ENCODE results near the gene ETV4.

Gene ETV4

DNA sequence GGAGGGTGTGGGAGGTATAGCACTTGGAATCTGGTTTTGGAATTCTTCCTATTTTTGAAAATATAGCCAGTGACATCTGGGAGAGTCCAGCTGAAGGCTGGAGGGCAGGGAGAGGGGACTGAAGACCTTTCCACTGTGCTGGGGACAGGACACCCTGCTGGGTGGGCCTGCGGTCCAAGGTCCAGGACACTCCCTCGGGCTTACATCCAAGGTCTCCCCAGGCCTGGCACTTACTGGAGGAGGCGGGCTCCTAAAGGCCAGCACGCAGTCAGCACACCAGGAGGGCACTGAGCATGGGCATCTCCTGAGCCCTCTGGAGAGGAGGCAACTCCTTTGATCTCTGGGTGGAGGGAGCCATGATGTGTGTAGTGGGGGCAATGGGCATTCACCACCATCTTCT is 35.5 kb upstream of the ETV4 start:
- H3K27me3 ChIP-seq (ENCODE audit: insufficient read depth, low read length, poor library complexity, severe bottlenecking), result no peaks in the 10 kb centered on the region
- H3K79me2 ChIP-seq (ENCODE audit: insufficient read depth, low read length), result no peaks in the 10 kb centered on the region
- no peaks in the 10 kb centered on the region for H3K9me2 ChIP-seq (replicated peaks; ENCODE audit: low read depth, low read length)
- H3K4me2 ChIP-seq (ENCODE audit: low read depth, low read length, poor library complexity, severe bottlenecking), result no peak overlapping the region
- H3F3A ChIP-seq (ENCODE audit: low read depth), result no peaks in the 10 kb centered on the region
- no peaks in the 10 kb centered on the region for H3K9me3 ChIP-seq (ENCODE audit: insufficient read depth, low read depth, low read length)
- TF ChIP-seq EZH2phosphoT487 (IDR thresholded peaks at IDR 0.05; ENCODE audit: borderline replicate concordance), result no peak
- TF ChIP-seq, protein P1, sequence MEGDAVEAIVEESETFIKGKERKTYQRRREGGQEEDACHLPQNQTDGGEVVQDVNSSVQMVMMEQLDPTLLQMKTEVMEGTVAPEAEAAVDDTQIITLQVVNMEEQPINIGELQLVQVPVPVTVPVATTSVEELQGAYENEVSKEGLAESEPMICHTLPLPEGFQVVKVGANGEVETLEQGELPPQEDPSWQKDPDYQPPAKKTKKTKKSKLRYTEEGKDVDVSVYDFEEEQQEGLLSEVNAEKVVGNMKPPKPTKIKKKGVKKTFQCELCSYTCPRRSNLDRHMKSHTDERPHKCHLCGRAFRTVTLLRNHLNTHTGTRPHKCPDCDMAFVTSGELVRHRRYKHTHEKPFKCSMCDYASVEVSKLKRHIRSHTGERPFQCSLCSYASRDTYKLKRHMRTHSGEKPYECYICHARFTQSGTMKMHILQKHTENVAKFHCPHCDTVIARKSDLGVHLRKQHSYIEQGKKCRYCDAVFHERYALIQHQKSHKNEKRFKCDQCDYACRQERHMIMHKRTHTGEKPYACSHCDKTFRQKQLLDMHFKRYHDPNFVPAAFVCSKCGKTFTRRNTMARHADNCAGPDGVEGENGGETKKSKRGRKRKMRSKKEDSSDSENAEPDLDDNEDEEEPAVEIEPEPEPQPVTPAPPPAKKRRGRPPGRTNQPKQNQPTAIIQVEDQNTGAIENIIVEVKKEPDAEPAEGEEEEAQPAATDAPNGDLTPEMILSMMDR (conservative IDR thresholded peaks at IDR 0.05; ENCODE audit: low read length), result no peak
- H4K20me1 ChIP-seq (ENCODE audit: insufficient read depth, low read length, poor library complexity, severe bottlenecking), result no peaks in the 10 kb centered on the region
- H3K4me3 ChIP-seq (ENCODE audit: low read length, poor library complexity, severe bottlenecking), result no peak overlapping the region
- no peak overlapping the region for H3K9ac ChIP-seq (ENCODE audit: low read depth, low read length, poor library complexity, severe bottlenecking)
- no peak overlapping the region for H2AFZ ChIP-seq (ENCODE audit: low read length)
- H3K4me1 ChIP-seq (ENCODE audit: insufficient read depth, low read length, poor library complexity, severe bottlenecking), result peaks cover 2% of the 10 kb centered on the region
- no peaks in the 10 kb centered on the region for H3K36me3 ChIP-seq (ENCODE audit: insufficient read depth, low read length)

DNA sequence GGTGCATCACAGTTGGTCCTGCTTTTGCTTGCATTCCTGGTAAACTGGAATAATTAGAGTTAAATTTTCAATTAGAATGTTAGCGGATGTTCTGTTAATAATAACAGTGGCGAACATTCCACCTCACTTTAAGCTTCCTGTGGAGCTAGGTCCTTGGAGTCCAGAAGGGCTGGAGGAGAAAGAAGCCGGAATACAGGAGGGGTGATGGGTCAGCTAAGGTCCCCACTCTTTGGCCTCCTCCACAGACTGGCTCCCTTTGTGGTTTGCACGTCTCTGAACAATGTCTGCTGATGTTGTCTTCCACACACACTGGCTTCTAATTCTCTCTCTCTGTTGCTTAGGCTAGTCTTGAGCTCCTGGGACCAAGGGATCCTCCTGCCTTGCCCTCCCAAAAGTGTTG is 35.0 kb upstream of the ETV4 start:
- Histone ChIP-seq H3K4me2 (ENCODE audit: low read depth, low read length, poor library complexity, severe bottlenecking) (no peak overlapping the region), H3K4me1 (ENCODE audit: insufficient read depth, low read length, poor library complexity, severe bottlenecking) (peaks cover 2% of the 10 kb centered on the region), H3K36me3 (ENCODE audit: insufficient read depth, low read length) (no peaks in the 10 kb centered on the region), H3K9me3 (ENCODE audit: insufficient read depth, low read depth, low read length) (no peaks in the 10 kb centered on the region), H3K4me3 (ENCODE audit: low read length, poor library complexity, severe bottlenecking) (no peak overlapping the region), H2AFZ (ENCODE audit: low read length) (no peak overlapping the region), H3K27me3 (ENCODE audit: insufficient read depth, low read length, poor library complexity, severe bottlenecking) (no peaks in the 10 kb centered on the region), H3F3A (ENCODE audit: low read depth) (no peaks in the 10 kb centered on the region), H3K79me2 (ENCODE audit: insufficient read depth, low read length) (no peaks in the 10 kb centered on the region), H3K9me2 (replicated peaks; ENCODE audit: low read depth, low read length) (no peaks in the 10 kb centered on the region), H3K9ac (ENCODE audit: low read depth, low read length, poor library complexity, severe bottlenecking) (no peak overlapping the region), H4K20me1 (ENCODE audit: insufficient read depth, low read length, poor library complexity, severe bottlenecking) (no peaks in the 10 kb centered on the region)
- TF ChIP-seq, protein P1 (conservative IDR thresholded peaks at IDR 0.05; ENCODE audit: low read length), result no peak
- TF ChIP-seq EZH2phosphoT487 (IDR thresholded peaks at IDR 0.05; ENCODE audit: borderline replicate concordance), result no peak

DNA sequence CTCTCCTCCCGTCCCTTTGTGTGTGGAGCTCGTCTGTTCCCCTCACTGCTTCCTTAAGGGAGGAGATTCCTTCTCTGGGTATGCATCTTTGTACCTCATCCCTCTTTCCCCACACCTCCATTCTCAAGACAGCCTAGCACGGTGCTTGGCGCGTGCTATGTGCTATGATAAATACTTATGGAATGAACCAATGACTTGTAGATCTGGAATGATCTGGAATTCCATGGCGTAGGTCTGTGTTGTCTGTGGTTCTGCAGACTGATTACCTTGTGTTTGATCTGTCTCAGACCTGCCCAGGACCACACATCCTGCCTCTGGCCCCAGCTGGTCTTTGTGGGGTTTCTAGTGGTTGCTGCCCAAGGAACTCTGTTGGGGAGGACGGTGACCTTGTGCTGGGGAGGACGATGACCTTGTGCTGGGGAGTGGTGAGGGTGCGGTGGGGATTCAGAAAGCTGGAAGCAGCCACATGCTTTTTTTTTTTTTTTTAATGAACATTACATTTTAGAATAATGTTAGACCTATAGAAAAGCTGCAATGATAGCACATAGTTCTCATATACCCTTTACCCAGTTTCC is 33.5 kb upstream of the ETV4 start:
- Histone ChIP-seq H3F3A (ENCODE audit: low read depth) (no peaks in the 10 kb centered on the region), H3K27me3 (ENCODE audit: insufficient read depth, low read length, poor library complexity, severe bottlenecking) (no peaks in the 10 kb centered on the region), H3K9me3 (ENCODE audit: insufficient read depth, low read depth, low read length) (no peaks in the 10 kb centered on the region), H3K36me3 (ENCODE audit: insufficient read depth, low read length) (no peaks in the 10 kb centered on the region), H3K4me1 (ENCODE audit: insufficient read depth, low read length, poor library complexity, severe bottlenecking) (peaks cover 2% of the 10 kb centered on the region), H3K4me3 (ENCODE audit: low read length, poor library complexity, severe bottlenecking) (no peak overlapping the region), H3K9me2 (replicated peaks; ENCODE audit: low read depth, low read length) (no peaks in the 10 kb centered on the region), H2AFZ (ENCODE audit: low read length) (no peak overlapping the region), H3K9ac (ENCODE audit: low read depth, low read length, poor library complexity, severe bottlenecking) (no peak overlapping the region), H3K79me2 (ENCODE audit: insufficient read depth, low read length) (no peaks in the 10 kb centered on the region), H3K4me2 (ENCODE audit: low read depth, low read length, poor library complexity, severe bottlenecking) (no peak overlapping the region), H4K20me1 (ENCODE audit: insufficient read depth, low read length, poor library complexity, severe bottlenecking) (no peaks in the 10 kb centered on the region)
- TF ChIP-seq EZH2phosphoT487 (IDR thresholded peaks at IDR 0.05; ENCODE audit: borderline replicate concordance), result no peak
- TF ChIP-seq, protein P1 (conservative IDR thresholded peaks at IDR 0.05; ENCODE audit: low read length), result no peak
